ENCODE results near the gene TBCB.

The TBCB gene

DNA sequence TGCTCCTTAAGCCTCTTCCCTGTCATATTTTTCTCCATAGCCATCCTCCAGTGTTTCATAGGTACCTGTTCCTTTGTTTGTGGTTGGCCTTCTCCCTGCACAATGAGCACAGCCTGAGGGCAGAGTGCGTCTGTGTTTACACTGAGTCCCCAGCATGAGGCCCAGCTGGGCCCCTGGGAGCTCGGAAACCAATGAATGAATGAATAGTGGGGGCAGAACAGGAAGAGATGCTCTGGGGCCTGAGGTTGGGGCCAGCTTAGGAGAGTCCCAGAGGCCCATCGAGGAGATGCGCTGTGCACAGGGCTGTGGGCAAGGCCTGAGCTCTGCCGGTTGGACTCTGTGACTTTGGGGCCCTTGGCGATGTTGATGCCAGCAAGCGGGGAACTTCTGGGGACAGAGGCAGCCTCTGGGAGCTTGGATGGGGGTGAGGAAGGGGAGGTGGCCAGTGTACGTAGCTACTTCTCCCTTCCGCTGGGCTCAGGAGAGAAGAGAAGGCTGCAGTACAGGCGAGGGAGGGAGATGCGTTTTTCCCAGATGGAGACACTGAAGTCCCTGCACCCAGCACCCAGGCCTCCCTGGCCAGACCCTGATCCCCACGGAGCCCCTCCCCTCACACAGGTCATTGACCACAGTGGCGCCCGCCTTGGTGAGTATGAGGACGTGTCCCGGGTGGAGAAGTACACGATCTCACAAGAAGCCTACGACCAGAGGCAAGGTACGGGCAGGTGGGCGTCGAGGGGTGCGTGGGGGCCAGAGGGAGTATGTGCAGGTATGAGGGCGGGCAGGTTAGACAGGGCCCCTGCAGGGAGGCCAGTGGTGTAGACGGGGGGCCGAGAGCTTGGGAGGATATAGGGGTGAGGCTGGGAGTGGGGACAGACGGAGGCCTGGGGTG, 5.1 kb downstream of the TBCB start:
- ChIA-PET POLR2A (interaction anchor here (0.5 to 1.1 kb wide), 6 partner anchors 8 to 94 kb away, joined by 3 to 7 read pairs (median 3); partner anchors contain the start of genes CAPNS1, ZNF146 and ZNF565), CTCF (interaction anchor here (0.6 to 1.5 kb wide), 5 partner anchors 11 to 416 kb away, joined by 3 to 4 read pairs (median 4); partner anchors contain the start of gene ZBTB32)
- H3K36me3 ChIP-seq (ENCODE audit: control insufficient read depth in 2 of 2, insufficient read depth in 1 of 2, low read length in 2 of 2) = peaks cover 73 to 85% of the 10 kb centered on the region in 2 experiments
- no peaks in the 10 kb centered on the region for H3K9me3 ChIP-seq (ENCODE audit: control insufficient read depth, insufficient read depth, low read depth, low read length)
- H3K4me3 ChIP-seq (ENCODE audit: low read depth, low read length) = no peak overlapping the region
- H3K27ac ChIP-seq (ENCODE audit: extremely low read depth, low read depth, low read length) = peak overlapping the region; percentile 79
- H3K4me1 ChIP-seq (ENCODE audit: control insufficient read depth, insufficient read depth, low read length) = peaks cover 25% of the 10 kb centered on the region
- TF ChIP-seq ZNF175 (tag by site-specific recombination; IDR thresholded peaks at IDR 0.05) = no peak
- TF ChIP-seq, protein P1, sequence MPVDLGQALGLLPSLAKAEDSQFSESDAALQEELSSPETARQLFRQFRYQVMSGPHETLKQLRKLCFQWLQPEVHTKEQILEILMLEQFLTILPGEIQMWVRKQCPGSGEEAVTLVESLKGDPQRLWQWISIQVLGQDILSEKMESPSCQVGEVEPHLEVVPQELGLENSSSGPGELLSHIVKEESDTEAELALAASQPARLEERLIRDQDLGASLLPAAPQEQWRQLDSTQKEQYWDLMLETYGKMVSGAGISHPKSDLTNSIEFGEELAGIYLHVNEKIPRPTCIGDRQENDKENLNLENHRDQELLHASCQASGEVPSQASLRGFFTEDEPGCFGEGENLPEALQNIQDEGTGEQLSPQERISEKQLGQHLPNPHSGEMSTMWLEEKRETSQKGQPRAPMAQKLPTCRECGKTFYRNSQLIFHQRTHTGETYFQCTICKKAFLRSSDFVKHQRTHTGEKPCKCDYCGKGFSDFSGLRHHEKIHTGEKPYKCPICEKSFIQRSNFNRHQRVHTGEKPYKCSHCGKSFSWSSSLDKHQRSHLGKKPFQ (tag by site-specific recombination; IDR thresholded peaks at IDR 0.05) = peak; percentile 83; the same call in 1 of the 2 replicates
- no peak for TF ChIP-seq ZNF76 (tag by site-specific recombination; IDR thresholded peaks at IDR 0.05; ENCODE audit: borderline replicate concordance, low read depth)
- peak; percentile 30; the same call in 1 of the 2 replicates for TF ChIP-seq ZSCAN23 (tag by site-specific recombination; IDR thresholded peaks at IDR 0.05)
- no peak for TF ChIP-seq ZNF660 (tag by site-specific recombination; IDR thresholded peaks at IDR 0.05)
- no peak for TF ChIP-seq ZNF138 (tag by site-specific recombination; IDR thresholded peaks at IDR 0.05; ENCODE audit: borderline replicate concordance)
- peak; percentile 88 for TF ChIP-seq EGR2 (tag by site-specific recombination; IDR thresholded peaks at IDR 0.05; ENCODE audit: low read depth)
- no peak for TF ChIP-seq SP2 (tag by site-specific recombination; IDR thresholded peaks at IDR 0.05)
- peak; percentile 51 for TF ChIP-seq GLIS1 (tag by site-specific recombination; IDR thresholded peaks at IDR 0.05)
- TF ChIP-seq ZXDB (tag by site-specific recombination; IDR thresholded peaks at IDR 0.05) = peak; percentile 62
- TF ChIP-seq SETDB1 (IDR thresholded peaks at IDR 0.05; ENCODE audit: insufficient read length, low read length) = no peak
- TF ChIP-seq SCRT1 (tag by site-specific recombination; IDR thresholded peaks at IDR 0.05; ENCODE audit: borderline replicate concordance) = 0 out of 2 replicates have a peak, but pooled peaks have one; percentile 17
- TF ChIP-seq ZNF529 (tag by site-specific recombination; IDR thresholded peaks at IDR 0.05; ENCODE audit: insufficient replicate concordance) = no peak
- peak; percentile 83 for TF ChIP-seq SCRT2 (tag by site-specific recombination; IDR thresholded peaks at IDR 0.05)
- peak; percentile 44; the same call in 1 of the 2 replicates for TF ChIP-seq ZBTB48 (tag by site-specific recombination; IDR thresholded peaks at IDR 0.05)
- peak; percentile 95 for TF ChIP-seq ZNF24 (tag by site-specific recombination; IDR thresholded peaks at IDR 0.05)
- TF ChIP-seq TRIM28 (IDR thresholded peaks at IDR 0.05; ENCODE audit: borderline replicate concordance, low read length) = peak; percentile 54; the same call in 1 of the 2 replicates
- no peak for TF ChIP-seq ZNF555 (tag by site-specific recombination; conservative IDR thresholded peaks at IDR 0.05)
- TF ChIP-seq, protein P2, sequence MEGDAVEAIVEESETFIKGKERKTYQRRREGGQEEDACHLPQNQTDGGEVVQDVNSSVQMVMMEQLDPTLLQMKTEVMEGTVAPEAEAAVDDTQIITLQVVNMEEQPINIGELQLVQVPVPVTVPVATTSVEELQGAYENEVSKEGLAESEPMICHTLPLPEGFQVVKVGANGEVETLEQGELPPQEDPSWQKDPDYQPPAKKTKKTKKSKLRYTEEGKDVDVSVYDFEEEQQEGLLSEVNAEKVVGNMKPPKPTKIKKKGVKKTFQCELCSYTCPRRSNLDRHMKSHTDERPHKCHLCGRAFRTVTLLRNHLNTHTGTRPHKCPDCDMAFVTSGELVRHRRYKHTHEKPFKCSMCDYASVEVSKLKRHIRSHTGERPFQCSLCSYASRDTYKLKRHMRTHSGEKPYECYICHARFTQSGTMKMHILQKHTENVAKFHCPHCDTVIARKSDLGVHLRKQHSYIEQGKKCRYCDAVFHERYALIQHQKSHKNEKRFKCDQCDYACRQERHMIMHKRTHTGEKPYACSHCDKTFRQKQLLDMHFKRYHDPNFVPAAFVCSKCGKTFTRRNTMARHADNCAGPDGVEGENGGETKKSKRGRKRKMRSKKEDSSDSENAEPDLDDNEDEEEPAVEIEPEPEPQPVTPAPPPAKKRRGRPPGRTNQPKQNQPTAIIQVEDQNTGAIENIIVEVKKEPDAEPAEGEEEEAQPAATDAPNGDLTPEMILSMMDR (tag by site-specific recombination; IDR thresholded peaks at IDR 0.05) = no peak
- TF ChIP-seq RBAK (tag by site-specific recombination; IDR thresholded peaks at IDR 0.05) = no peak
- peak; percentile 75 for TF ChIP-seq ZBTB17 (tag by site-specific recombination; IDR thresholded peaks at IDR 0.05)
- TF ChIP-seq ZNF2 (tag by site-specific recombination; IDR thresholded peaks at IDR 0.05) = 0 out of 2 replicates have a peak, but pooled peaks have one; percentile 9
- TF ChIP-seq SP3 (tag by site-specific recombination; IDR thresholded peaks at IDR 0.05) = no peak
- TF ChIP-seq ZNF837 (tag by site-specific recombination; IDR thresholded peaks at IDR 0.05) = peak; percentile 36; the same call in 1 of the 2 replicates
- TF ChIP-seq, protein P3, sequence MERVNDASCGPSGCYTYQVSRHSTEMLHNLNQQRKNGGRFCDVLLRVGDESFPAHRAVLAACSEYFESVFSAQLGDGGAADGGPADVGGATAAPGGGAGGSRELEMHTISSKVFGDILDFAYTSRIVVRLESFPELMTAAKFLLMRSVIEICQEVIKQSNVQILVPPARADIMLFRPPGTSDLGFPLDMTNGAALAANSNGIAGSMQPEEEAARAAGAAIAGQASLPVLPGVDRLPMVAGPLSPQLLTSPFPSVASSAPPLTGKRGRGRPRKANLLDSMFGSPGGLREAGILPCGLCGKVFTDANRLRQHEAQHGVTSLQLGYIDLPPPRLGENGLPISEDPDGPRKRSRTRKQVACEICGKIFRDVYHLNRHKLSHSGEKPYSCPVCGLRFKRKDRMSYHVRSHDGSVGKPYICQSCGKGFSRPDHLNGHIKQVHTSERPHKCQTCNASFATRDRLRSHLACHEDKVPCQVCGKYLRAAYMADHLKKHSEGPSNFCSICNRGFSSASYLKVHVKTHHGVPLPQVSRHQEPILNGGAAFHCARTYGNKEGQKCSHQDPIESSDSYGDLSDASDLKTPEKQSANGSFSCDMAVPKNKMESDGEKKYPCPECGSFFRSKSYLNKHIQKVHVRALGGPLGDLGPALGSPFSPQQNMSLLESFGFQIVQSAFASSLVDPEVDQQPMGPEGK (tag by site-specific recombination; IDR thresholded peaks at IDR 0.05) = peak; percentile 69; the same call in 1 of the 2 replicates
- TF ChIP-seq ZNF707 (tag by site-specific recombination; IDR thresholded peaks at IDR 0.05) = no peak
- no peak; the same call in 1 of the 2 replicates for TF ChIP-seq KLF10 (tag by site-specific recombination; IDR thresholded peaks at IDR 0.05)
- no peak for TF ChIP-seq KLF7 (tag by site-specific recombination; IDR thresholded peaks at IDR 0.05; ENCODE audit: borderline replicate concordance)
- 0 out of 2 replicates have a peak, but pooled peaks have one; percentile 44 for TF ChIP-seq ZEB2 (tag by site-specific recombination; IDR thresholded peaks at IDR 0.05)
- TF ChIP-seq SP7 (tag by site-specific recombination; IDR thresholded peaks at IDR 0.05) = peak; percentile 61; the same call in 1 of the 2 replicates
- TF ChIP-seq, protein P4, sequence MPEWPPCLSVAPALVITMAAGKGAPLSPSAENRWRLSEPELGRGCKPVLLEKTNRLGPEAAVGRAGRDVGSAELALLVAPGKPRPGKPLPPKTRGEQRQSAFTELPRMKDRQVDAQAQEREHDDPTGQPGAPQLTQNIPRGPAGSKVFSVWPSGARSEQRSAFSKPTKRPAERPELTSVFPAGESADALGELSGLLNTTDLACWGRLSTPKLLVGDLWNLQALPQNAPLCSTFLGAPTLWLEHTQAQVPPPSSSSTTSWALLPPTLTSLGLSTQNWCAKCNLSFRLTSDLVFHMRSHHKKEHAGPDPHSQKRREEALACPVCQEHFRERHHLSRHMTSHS (tag by site-specific recombination; IDR thresholded peaks at IDR 0.05) = 0 out of 2 replicates have a peak, but pooled peaks have one; percentile 42
- TF ChIP-seq ZIC2 (tag by site-specific recombination; IDR thresholded peaks at IDR 0.05) = peak; percentile 95

Measured in HEK293 (cell line).